ENCODE data around the gene ERC1. TPM values are rescaled to one million over a fixed set of nuclear protein-coding genes. Genes with fewer than 3 reads are reported as not detected.
"Not testable (repeated sequence)": the region's sequence is repeated elsewhere in the genome, so short reads cannot be mapped to it uniquely, and the experiment has no call there.

ERC1 gene
- total RNA-seq, 4 donors from 2014 or later: 23.5 to 74.8 (median 57.0) TPM

- DNase-seq: no peak
- no peaks in the 10 kb centered on the region for H3K27me3 ChIP-seq
- no peak overlapping the region for H3K27ac ChIP-seq
- 79 to 82% methylated on average over 3 to 4 of the region's 4 CpGs for WGBS, 2 donors (ENCODE audit: low coverage in 1 of 2)
- H3K36me3 ChIP-seq: no peaks in the 10 kb centered on the region
- H3K9me3 ChIP-seq: peaks cover 0 to 5% of the 10 kb centered on the region in 2 donors
- intact Hi-C loops (cut with DNase I; ENCODE audit: low total_unique reads): no loop called here
- no peak overlapping the region for H3K4me3 ChIP-seq
- TF ChIP-seq CTCF (IDR thresholded peaks at IDR 0.05) (no peak), POLR2AphosphoS5 (IDR thresholded peaks at IDR 0.05) (no peak), EP300 (IDR thresholded peaks at IDR 0.05; ENCODE audit: low read depth) (no peak), POLR2A (IDR thresholded peaks at IDR 0.05) (no peak)
- in situ Hi-C loops (cut with MboI; ENCODE audit: low pct_ligation_motif_present in 1 of 4, low pct_unique_long_range_greater_than_20kb in 1 of 4, low sequenced_read_pairs in 3 of 4): no loop called here
- peaks cover 0 to 21% (median 0%) of the 10 kb centered on the region in 4 donors for H3K4me1 ChIP-seq
Measured at GRCh38 chr12:1310653-1311052, 319.6 kb downstream of the ERC1 start.

GRCh38 chr12:1311145-1311544 lies 320.1 kb downstream of the ERC1 start:
- Histone ChIP-seq H3K4me1 (peaks cover 0 to 16% (median 0%) of the 10 kb centered on the region in 4 donors), H3K36me3 (no peaks in the 10 kb centered on the region), H3K27me3 (no peaks in the 10 kb centered on the region), H3K27ac (no peak overlapping the region), H3K9me3 (peaks cover 0 to 5% of the 10 kb centered on the region in 2 donors), H3K4me3 (no peak overlapping the region)
- 62% methylated on average over 1 of the region's 1 CpG for WGBS, 2 donors (ENCODE audit: low coverage in 1 of 2)
- in situ Hi-C loops (cut with MboI; ENCODE audit: low pct_ligation_motif_present in 1 of 4, low pct_unique_long_range_greater_than_20kb in 1 of 4, low sequenced_read_pairs in 3 of 4): no loop called here
- intact Hi-C loops (cut with DNase I; ENCODE audit: low total_unique reads): no loop called here
- DNase-seq: no peak
- TF ChIP-seq CTCF (IDR thresholded peaks at IDR 0.05) (no peak), POLR2A (IDR thresholded peaks at IDR 0.05) (no peak), EP300 (IDR thresholded peaks at IDR 0.05; ENCODE audit: low read depth) (no peak), POLR2AphosphoS5 (IDR thresholded peaks at IDR 0.05) (no peak)

GRCh38 chr12:1313906-1314305 lies 322.9 kb downstream of the ERC1 start:
- in situ Hi-C loops (cut with MboI; ENCODE audit: low pct_ligation_motif_present in 1 of 4, low pct_unique_long_range_greater_than_20kb in 1 of 4, low sequenced_read_pairs in 3 of 4): no loop called here
- no peaks in the 10 kb centered on the region for H3K36me3 ChIP-seq
- H3K27ac ChIP-seq: no peak overlapping the region
- intact Hi-C loops (cut with DNase I; ENCODE audit: low total_unique reads): no loop called here
- H3K4me3 ChIP-seq: no peak overlapping the region
- no peak for DNase-seq
- H3K9me3 ChIP-seq: peaks cover 0 to 5% of the 10 kb centered on the region in 2 donors
- TF ChIP-seq CTCF (IDR thresholded peaks at IDR 0.05): no peak
- TF ChIP-seq POLR2A (IDR thresholded peaks at IDR 0.05): no peak
- TF ChIP-seq EP300 (IDR thresholded peaks at IDR 0.05; ENCODE audit: low read depth): no peak
- TF ChIP-seq POLR2AphosphoS5 (IDR thresholded peaks at IDR 0.05): no peak
- H3K27me3 ChIP-seq: no peaks in the 10 kb centered on the region
- WGBS, 2 donors (ENCODE audit: low coverage in 1 of 2): 97 to 100% methylated on average over 1 to 2 of the region's 2 CpGs
- H3K4me1 ChIP-seq: peaks cover 0 to 13% (median 9%) of the 10 kb centered on the region in 4 donors

- TF ChIP-seq POLR2A (IDR thresholded peaks at IDR 0.05): no peak
- TF ChIP-seq CTCF (IDR thresholded peaks at IDR 0.05): no peak
- no peak for TF ChIP-seq POLR2AphosphoS5 (IDR thresholded peaks at IDR 0.05)
- no peak for TF ChIP-seq EP300 (IDR thresholded peaks at IDR 0.05; ENCODE audit: low read depth)
- Histone ChIP-seq H3K27me3 (no peaks in the 10 kb centered on the region), H3K4me1 (peaks cover 0 to 19% (median 12%) of the 10 kb centered on the region in 4 donors), H3K9me3 (peaks cover 0 to 5% of the 10 kb centered on the region in 2 donors), H3K36me3 (no peaks in the 10 kb centered on the region), H3K4me3 (no peak overlapping the region), H3K27ac (no peak overlapping the region)
- no peak for DNase-seq
- in situ Hi-C loops (cut with MboI; ENCODE audit: low pct_ligation_motif_present in 1 of 4, low pct_unique_long_range_greater_than_20kb in 1 of 4, low sequenced_read_pairs in 3 of 4) (no loop called here), intact Hi-C loops (cut with DNase I; ENCODE audit: low total_unique reads) (no loop called here)
- WGBS, 2 donors (ENCODE audit: low coverage in 1 of 2): 92 to 100% methylated on average over 1 of the region's 1 CpG
Measured at GRCh38 chr12:1314523-1314922, 323.5 kb downstream of the ERC1 start.

GRCh38 chr12:1316991-1317390 lies 326.0 kb downstream of the ERC1 start:
- H3K4me1 ChIP-seq: peaks cover 0 to 21% (median 12%) of the 10 kb centered on the region in 4 donors
- H3K36me3 ChIP-seq; H3K27me3 ChIP-seq; H3K9me3 ChIP-seq; H3K27ac ChIP-seq; H3K4me3 ChIP-seq; DNase-seq; in situ Hi-C loops (cut with MboI; ENCODE audit: low pct_ligation_motif_present in 1 of 4, low pct_unique_long_range_greater_than_20kb in 1 of 4, low sequenced_read_pairs in 3 of 4); intact Hi-C loops (cut with DNase I; ENCODE audit: low total_unique reads): not testable (repeated sequence)
- 96 to 97% methylated on average over 3 to 5 of the region's 5 CpGs for WGBS, 2 donors (ENCODE audit: low coverage in 1 of 2)
